Neural cell (in vitro differentiated cells): Measurements from ENCODE around the gene FZD8.

ENCODE experiments used
- EZH2 ChIP-seq: fragments of 200-600, 300-800 bp; shearing (Covaris generic), sonication (generic); IDR thresholded peaks from 2 replicates; pipeline ENCODE4 v1.6.1; 2014; ENCODE audit warnings: antibody characterized with exemption, low read length, borderline replicate concordance, mild to moderate bottlenecking; ENCODE audit not compliant: insufficient read depth, poor library complexity, severe bottlenecking
- POLR2AphosphoS5 ChIP-seq: IDR thresholded peaks from 2 replicates; pipeline ENCODE4 v1.6.1; 2012
- SMC3 ChIP-seq: fragments of 450-650 bp; conservative IDR thresholded peaks from 2 replicates; pipeline ENCODE4 v1.6.1; 2014; ENCODE audit warnings: antibody characterized with exemption, mild to moderate bottlenecking, moderate library complexity; ENCODE audit not compliant: poor library complexity
- TAF1 ChIP-seq: IDR thresholded peaks from 2 replicates; pipeline ENCODE4 v1.6.1; 2012; ENCODE audit warnings: low read depth
- TF ChIP-seq, protein P1 (sequence below): fragments of 450-650 bp; IDR thresholded peaks from 2 replicates; pipeline ENCODE4 v1.5.1; 2014; ENCODE audit warnings: antibody characterized with exemption, mild to moderate bottlenecking, moderate library complexity; ENCODE audit not compliant: poor library complexity, severe bottlenecking

DNA sequence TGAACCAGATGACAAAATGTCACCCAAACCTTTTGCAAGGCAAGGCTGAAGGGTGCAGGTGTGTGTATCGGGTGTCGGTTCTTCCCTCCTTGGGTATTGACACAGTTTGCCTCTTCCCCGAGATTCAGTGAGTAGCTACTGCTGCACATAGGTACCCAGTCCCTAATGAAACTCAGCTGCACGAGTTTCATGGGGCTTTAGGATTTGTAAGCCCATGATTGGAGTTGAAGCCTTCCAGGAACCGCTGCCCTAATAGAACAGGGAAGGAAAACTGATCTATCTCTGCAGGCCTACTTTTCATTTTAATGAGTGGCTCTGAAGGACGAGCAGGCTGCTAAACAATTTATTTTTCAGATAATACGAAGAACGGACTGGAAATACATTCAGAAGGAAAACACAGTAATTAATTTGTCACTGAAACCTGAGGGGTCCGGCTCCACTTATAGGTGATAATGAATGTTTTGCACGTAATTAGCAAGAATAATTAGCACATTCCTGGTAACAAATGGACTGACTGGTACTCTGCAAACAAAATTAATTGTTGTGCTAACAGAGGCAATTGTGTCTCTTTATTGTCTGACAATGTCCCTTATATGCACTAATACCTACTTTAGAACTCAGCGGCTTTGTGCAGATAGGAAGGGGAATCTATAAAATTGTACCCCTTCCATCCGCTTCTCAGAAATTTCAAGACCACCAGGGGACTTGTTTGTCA lies 49.6 kb upstream of the FZD8 start:
- no peak for TF ChIP-seq TAF1
- TF ChIP-seq, protein P1, sequence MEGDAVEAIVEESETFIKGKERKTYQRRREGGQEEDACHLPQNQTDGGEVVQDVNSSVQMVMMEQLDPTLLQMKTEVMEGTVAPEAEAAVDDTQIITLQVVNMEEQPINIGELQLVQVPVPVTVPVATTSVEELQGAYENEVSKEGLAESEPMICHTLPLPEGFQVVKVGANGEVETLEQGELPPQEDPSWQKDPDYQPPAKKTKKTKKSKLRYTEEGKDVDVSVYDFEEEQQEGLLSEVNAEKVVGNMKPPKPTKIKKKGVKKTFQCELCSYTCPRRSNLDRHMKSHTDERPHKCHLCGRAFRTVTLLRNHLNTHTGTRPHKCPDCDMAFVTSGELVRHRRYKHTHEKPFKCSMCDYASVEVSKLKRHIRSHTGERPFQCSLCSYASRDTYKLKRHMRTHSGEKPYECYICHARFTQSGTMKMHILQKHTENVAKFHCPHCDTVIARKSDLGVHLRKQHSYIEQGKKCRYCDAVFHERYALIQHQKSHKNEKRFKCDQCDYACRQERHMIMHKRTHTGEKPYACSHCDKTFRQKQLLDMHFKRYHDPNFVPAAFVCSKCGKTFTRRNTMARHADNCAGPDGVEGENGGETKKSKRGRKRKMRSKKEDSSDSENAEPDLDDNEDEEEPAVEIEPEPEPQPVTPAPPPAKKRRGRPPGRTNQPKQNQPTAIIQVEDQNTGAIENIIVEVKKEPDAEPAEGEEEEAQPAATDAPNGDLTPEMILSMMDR = no peak
- TF ChIP-seq EZH2 = no peak
- no peak for TF ChIP-seq POLR2AphosphoS5
- no peak for TF ChIP-seq SMC3
